DOHH2 (cell line): ENCODE measurements around the gene KCNJ14.

Experiments
- EZH2phosphoT487 ChIP-seq: fragments of 200-600 bp; sonication (generic); IDR thresholded peaks from 2 replicates; pipeline ENCODE4 v1.6.1; 2017; ENCODE audit warnings: borderline replicate concordance, mild to moderate bottlenecking, antibody characterized with exemption, low read length, moderate library complexity, mixed read lengths
- TF ChIP-seq, protein P1 (sequence below): fragments of 200-600 bp; sonication (generic); IDR thresholded peaks from one replicate; pipeline ENCODE4 v1.5.1; 2014; ENCODE audit warnings: antibody characterized with exemption, mild to moderate bottlenecking, low read depth, low read length; ENCODE audit not compliant: poor library complexity, severe bottlenecking

GRCh38 chr19:48428670-48429069 is 26.7 kb upstream of the KCNJ14 start:
- TF ChIP-seq EZH2phosphoT487, result no peak
- TF ChIP-seq, protein P1, sequence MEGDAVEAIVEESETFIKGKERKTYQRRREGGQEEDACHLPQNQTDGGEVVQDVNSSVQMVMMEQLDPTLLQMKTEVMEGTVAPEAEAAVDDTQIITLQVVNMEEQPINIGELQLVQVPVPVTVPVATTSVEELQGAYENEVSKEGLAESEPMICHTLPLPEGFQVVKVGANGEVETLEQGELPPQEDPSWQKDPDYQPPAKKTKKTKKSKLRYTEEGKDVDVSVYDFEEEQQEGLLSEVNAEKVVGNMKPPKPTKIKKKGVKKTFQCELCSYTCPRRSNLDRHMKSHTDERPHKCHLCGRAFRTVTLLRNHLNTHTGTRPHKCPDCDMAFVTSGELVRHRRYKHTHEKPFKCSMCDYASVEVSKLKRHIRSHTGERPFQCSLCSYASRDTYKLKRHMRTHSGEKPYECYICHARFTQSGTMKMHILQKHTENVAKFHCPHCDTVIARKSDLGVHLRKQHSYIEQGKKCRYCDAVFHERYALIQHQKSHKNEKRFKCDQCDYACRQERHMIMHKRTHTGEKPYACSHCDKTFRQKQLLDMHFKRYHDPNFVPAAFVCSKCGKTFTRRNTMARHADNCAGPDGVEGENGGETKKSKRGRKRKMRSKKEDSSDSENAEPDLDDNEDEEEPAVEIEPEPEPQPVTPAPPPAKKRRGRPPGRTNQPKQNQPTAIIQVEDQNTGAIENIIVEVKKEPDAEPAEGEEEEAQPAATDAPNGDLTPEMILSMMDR, result no peak
